Right forelimb (tissue), 1 donor: Measurements from ENCODE around the gene NSD1.

Experiments used
- DNase-seq: peaks from one replicate; pipeline ENCODE4 v3.0.0-alpha.2; 2018

NSD1 gene

DNA sequence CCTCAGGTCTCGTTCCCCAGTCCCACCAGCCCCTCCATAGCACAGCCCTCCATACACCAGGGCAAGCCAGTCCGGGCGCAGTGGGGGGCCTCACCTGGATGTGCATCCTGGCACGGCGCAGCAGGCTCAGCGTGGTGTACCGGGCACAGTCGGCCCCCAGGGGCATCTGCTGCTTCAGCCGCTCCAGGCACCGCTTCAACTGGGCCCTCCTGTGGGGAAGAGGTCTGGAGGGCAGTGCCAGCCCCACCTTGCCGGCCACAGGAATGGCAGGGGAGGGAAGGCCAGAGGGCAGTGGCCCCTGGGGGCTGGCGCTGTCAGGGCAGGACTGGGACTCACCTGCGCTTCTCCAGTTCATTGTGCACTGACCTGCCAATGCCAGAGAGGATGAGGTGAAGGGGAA, 176.8 kb downstream of the NSD1 start:
- DNase-seq, result peak; percentile 41

DNA sequence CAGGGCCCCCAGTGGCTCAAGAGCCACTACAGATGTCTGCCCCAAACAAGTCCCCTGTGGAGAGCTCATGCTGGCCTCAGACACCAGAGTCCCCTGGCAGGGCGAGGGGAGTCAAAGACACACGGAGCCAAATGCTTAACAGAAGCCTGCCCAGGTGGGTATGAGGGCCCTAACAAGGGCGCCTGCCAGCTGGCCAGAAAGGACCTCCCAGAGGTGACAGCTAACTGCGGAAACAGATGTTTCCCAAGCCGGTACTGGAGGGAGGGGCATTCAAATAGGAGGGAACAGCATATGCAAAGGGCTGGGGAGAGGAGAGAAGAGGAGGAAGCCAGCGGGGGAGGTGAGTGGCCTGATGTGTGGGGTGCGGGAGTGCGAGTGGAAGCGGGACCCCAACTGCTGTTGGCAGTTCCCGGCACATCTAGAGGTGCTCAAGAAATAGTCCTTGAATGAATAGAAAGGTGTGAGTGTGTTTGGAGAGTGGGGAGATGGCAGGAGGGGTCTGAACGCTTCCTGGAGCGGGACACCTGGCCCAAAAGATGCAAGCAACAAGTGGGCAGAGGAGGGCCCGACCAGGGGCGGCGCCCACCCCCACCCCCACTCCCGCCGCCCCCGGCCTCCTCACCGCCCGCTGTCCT, 177.3 kb downstream of the NSD1 start:
- peak; percentile 41 for DNase-seq

DNA sequence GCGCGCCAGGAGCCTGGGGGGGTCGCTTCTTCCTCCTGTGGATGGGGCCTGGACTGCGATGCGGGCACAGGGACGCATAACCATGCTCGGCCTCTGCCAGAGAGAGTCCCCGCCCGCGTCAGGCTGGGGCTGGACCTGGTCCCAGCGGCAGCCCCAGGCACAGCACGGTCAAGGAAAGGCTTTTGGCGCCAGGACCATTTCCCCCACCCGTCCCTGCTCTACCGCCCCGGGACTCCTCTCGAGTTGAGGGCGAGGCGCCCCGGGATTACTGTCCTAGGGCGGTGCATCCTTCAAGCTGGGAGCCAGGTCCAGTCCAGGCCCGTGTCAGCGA, 177.8 kb downstream of the NSD1 start:
- no peak for DNase-seq

DNA sequence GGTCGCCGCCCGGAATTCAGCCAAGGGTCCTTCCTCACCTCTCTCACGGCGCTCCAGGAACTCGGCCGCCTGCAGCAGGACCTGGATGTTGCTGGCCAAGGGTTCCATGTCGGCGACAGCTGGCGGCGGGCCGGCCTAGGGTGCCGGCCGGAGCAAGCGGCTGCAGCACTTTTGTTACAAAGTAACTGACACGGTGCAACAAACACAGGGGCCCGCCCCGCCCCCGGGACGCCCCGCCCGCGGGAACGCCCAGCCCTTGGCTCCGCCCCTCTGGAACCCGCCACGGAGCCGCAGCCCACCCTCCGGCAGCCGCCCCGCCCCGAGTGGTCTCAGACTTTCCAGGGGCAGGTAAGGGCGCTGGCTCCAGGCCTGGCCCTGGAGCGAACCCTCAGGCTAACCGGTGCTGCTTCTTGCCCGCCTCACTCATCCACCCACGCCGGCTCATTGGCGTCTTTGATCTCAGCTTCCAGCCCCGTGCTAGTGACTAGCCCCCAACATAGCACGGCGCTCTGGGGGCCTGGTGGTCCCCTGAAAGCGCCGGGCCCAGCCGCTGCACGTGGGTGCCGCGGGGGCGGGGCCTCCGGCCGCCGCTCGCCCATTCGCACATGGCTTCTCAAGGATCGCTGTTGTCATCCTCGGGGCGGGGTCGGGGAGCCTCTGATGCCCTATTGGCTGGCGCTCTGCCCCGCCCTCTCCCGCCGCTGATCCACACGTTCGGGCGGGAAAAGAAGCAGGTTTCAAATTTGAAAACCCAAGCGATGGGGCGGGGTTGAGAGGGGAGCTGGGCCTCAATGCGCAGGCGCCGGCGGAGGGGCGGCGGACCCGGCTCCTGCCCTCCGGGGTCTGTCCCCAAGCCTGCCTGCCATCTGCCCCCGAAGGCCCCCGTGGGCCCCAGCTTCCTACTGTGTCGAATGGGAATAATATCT, 178.4 kb downstream of the NSD1 start, which contains the start of gene MXD3:
Gene MXD3 (minus strand): TSS at position 176 of the 926 bp plus-strand sequence. CDS start 68 bp downstream, at position 108.
- DNase-seq, result peak; percentile 96

DNA sequence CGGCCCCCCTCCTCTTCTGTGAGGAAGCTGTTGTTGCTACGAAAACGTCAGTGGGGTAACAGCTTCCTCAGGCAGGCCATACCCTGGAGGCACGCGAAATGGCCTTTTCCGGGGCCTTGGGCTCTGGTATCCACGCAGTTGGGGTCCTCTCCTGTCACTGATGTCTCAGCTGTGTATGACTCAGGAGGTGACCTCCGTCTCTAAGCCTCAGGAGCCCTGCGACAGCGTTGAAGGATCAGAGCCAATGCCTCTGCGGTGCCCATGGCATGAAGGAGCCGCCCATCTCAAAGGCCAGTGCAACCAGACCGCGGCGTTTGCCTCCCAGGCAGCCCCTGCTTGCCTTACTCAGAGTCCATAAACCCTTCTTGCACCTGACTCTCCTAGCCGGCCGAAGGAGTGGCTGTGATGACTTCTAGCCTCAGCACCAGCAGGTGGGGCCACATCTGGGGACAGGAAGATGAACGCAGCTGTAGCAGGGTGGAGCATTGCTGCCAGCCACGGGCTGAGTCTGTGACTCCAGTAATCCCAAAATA, 179.1 kb downstream of the NSD1 start:
- peak; percentile 50 for DNase-seq

DNA sequence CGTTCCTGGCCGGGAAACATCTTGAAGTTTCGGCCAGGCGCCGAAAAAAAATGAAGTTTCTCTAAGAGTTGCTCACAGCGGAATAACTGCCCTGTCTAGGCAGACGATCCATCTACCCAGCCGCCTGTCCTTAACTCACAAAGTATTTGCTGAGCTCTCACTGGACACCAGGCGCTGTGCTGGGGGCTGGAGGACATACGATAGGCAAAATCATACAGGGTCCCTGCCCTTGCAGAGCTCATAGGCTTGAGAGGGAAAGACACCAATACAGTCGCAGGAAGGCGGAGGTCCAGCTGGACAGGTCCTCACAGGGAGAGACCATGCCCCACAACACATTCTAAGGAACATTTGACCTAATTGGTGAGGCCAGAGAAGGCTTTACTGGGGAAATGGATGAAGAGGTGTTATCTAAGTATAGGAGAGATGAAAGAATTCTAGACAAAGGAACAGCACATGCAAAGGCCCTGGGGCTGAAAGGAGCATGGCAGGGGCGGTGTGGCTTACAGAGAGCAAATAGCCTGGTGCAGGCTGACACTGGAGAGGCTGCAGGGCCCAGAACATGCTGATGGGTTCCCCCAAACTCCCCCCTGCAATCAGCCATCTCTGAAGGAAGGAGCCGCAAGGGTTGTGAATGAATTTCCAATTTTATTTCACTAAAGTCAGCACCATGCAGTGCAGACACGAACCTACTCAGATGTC, 180.1 kb downstream of the NSD1 start:
- peak; percentile 22 for DNase-seq

DNA sequence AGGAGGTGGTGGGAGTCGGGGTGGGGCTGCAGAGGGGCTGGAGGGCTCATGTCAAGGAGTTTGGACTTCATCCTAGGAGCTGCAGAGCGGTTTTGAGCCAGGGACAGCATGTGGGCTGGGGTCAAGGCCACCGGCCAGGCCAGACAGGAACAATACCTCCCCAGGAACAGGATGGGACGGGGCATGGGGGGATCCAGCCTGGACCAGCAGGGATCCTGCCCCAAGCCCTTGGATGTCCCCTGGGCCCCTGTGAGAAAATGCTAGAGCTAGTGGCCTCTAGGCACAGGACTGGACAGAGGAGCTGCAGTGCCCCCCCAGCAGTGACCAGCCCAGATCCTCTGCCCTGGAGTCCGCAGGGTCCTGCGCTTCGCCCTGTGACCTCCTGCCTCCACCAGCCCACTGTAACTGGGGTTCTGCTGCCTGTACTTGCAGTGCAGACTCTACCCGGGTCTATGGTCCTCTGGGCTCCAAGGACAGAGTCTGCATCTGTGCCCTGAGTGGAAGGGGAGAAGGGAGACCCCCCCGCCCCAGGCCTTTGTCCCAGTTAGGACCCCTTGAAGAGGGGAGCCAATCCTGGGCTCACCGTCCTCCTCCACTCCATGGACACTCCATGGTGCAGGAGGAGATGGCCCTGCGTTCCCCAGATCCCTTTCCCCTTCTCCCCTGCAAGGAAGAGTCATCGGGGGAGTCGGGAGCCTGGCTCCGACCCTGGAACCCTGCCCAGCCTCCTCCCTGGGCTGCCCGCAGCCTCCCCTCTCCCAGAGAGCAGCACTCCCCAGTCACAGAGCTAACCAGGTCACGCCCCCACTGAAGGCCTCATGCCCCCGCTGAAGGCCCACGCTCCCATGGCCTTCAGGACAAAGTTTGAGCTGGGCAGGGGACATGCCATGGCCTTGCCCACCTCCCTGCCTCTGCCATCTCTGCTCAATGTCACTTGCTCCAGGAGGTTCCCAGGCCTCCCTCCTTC, 181.1 kb downstream of the NSD1 start:
- no peak for DNase-seq

DNA sequence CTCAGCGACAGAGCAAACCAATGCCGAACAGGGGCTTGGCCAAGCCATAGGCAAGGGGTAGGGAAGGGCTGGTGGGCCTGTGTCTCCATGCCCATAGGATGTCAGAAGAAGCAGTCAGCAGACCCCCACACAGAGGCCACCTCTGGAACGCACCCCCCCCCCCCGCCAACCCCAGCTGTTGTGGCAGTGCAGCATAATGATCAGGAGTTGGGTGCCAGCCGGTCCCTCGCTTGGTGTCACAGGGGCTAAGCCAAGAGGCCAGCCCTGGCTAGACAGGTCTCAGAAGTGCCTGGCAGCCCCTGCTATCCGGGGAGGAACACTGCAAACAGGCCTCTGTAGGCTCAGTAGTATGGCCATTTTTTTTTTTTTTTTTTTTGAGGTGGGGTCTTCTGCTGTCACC, 181.8 kb downstream of the NSD1 start:
- DNase-seq, result no peak

DNA sequence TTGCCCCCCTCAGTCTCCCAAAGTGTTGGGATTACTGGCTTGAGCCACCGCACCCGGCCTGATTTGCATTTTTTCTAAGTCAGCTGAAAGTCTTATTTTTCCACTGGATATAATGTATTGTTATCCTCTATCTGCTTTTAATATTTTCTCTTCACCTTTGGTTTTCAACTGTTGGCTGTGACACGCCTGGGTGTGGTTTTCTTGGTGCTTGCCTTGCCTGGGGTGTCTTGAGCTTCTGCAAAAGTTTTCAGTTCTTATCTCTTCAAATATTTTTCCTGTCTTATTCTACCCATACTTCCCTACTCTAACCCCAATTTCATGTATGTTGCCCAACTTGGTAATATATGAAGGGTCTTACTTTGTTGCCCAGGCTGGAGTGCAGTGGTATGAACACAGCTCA, 182.4 kb downstream of the NSD1 start:
- DNase-seq, result no peak

DNA sequence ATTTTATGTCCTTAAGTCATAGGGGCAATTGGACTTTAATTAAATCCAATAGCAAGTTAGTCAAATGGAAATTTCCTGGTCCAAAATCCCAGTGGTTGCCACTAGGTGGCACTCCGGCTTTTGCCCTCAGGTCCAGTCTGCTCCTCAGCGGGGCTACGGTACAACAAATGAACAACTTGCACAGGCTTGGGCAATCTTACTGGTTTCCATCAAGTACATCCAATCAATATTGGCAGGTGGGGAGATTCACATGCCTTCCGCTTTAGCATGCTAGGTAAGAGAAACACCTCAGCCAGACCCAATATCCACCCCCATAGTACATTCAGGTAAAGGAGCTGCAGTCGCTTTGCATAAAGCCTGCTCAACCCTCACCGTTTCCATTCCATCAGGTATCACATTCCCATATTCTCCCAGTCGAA, 184.4 kb downstream of the NSD1 start:
- DNase-seq, result no peak

DNA sequence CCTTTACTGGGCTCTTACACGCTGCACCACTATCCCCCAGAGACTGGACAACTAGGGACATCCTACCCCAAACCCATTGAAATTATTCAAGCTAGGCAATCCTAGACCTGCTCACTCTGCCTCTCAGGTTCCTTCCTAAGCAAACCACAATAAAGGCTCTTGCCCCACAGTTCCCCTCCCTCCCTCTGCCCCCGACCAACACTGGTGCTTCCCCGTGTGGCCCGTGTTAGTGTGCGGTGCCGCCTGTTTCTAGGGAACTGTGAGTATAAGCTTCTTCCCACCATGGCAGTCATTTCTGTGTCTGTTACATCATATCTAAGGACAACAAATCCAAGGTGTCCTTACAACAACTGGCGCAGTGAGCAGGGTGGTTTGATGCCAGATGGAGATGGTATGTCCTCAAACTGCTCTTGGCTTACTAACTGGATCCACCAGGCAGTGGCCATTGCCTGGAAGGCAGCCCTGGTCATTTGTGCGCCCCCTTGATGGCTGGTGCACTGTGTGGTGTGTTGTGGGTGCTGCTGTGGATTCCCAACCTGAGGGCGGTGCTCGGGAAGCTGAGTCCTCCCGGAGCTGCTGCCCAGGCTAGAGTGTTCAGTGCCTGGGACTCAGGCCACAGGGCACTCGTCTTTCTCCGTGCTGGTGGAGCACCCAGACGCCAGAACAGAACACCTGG, 186.5 kb downstream of the NSD1 start:
- no peak for DNase-seq

DNA sequence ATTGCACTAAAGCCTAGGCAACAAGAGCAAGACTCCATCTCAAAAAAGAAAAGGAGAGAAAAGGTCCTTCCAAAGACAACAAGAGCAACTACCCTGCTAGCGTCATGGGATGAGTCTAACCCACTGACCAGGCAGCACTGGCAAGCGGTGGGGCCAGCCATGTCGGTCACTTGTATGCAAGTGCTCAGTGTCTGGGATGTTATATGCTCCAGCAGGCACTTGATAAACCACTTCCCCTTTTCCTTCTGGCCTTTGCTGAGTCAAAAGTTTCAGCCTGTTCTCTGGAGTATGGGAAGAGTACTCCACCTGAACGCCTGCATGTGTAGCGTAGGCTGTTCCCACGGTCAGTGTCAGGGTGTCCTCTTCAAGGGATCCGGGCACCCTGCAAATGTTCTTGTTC, 187.3 kb downstream of the NSD1 start:
- no peak for DNase-seq

DNA sequence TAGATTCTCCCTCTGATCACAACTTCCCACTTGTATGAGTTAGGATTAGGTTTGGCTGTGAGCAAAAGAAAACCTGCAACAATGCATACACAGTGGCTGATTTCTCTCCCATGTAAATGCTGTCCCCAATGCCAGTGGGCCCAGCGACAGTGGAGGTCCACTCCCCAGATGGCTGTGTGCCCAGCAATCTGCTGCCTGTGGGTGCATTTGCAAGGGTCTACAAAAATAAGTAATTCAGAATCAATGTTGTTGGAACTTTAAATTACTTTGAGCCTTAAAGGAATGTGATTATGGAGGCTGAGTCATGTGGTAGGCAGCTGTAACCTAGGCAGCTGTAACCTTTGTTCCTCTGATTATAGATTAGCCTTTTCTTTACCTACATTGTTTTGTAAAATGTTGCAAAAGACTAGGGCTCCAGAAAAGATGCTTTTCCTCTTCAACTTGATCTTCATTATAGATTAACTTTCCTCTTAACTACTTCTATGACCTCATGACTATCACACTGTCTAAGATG, 192.4 kb downstream of the NSD1 start:
- DNase-seq, result peak; percentile 4

DNA sequence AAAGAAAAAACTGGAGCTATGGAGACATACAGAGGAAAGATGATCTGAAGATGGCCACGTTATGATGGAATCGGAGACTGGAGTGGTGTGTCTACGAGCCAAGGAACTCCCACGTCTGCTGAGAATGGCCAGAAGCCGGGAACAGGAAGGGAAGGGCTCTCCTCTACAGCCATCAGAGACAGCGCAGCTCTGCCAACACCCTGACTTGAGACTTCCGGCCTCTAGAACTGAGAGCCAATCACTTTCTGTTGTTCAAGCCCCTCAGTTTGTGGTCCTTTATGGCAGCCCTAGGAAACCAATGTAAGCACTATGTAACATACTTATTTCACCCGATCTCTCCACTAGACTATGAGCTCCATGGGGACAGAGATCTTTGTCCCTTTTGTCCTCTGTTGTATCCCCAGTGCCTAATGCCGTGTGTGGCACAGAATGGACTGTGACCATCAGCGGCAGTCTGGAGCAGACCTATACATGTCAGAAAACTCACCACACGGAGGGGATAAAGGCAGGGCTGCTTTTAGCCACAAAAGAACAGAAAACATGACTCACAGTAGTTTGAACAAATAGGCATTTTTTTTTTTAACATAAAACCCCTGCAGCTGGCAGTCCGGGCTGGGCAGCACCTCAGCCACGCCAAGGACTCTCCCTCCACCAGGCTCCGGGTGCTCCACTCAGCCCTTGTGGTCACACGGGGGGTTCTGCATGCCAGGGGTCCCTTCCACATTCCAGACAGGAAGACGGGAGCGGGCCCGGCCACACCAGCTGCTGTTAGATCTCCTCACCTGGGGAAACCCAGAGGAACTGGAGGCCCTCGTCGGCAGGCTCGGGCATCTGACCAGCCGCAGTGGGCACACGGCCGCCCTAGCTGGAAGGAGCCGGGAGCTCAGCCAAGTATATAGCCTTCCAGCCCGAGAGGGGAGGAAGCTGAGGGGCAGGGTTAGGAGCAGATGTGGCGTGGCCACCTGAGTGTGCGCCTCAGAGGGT, 194.3 kb downstream of the NSD1 start:
- DNase-seq, result peak; percentile 45

DNA sequence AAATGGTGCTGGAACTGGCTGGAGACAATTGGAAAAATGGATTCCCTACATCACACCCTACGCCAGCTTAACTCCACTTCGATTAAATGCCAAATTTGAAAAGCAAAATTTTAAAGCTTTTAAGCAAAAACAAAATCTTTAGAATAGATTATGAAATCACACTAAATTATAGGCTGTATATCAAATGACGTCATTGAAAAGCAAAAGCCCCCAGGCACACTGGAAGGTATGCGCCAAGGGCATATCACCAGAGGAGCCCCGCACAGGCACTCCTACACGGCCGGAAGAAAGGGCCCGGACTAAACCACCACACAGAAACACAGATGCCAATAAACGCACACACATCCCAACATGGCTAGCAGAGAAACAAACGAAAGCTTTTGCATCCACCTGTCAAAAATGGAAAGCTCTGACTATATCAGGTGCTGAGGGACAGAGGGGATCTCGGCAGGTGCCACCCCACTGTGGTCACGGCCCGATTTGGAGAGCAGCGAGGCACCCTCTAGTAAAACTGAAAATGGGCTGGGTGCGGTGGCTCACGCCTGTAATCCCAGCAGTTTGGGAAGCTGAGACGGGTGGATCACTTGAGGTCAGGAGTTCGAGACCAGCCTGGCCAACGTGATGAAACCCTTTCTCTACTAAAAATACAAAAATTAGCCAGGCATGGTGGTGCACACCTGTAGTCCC, 195.1 kb downstream of the NSD1 start:
- DNase-seq, result peak; percentile 16

DNA sequence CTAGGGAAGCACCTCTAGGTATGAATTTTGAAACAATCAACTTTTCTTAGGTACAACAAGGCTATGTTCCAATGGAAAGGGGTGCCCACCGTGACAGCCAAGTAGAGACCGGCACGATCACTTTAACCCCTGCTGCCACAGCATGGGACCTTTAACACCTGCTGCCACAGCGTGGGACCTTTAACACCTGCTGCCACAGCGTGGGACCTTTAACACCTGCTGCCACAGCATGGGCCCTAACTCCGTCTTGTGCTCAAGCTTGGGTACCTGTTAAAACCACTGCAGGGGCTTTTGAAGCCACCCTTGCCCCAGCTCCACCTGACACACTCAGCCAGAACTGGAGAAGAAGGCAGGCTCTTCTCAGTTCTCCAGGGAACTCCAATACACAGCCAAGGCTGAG, 196.3 kb downstream of the NSD1 start:
- peak; percentile 6 for DNase-seq

DNA sequence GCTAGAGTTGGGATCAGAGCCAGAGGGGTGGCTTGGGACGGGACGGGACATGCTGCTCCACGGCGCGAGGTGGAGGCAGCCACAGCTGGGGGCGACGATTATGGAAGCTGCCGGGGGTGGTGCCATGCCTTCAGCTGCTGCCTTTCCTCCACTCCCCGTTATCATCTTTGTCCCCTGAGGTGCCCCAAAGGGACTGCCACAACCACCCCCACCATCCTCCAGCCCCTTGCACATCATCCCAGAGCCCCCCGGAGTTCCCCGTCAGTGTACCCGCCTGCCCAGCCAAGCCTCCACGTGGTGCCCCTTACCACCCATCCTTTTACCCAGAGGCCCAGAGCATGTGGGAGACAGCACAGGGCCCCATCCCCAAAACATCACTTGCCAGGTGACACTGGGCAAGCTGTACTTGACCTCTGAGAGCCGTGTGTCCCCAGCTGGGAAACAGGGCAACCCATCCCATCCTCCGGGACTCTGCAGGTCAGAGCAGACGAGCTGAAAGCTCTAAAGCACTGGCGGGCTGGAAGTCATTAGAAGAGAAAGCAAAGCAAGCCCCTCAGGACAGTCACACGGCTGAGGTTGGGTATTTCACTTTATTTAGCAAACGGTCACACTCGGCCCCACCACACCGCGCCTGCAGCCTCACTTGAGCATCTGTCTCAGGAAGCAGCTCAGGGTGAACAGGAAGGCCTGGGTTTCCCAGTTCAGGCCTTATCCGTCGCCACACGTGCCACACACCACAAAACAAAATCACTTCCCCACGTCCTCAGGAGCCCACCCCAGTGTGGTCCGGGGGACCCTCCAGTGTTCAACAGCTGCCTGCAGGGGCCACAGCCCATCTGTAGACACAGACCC, 197.6 kb downstream of the NSD1 start:
- DNase-seq, result peak; percentile 41
